GM18511 (cell line): ENCODE data around the gene CCDC7.
A peak's percentile ranks its signal among the peaks of the same experiment; 100 is the strongest.
"Not testable (repeated sequence)": the region's sequence is repeated elsewhere in the genome, so short reads cannot be mapped to it uniquely, and the experiment has no call there.

Source experiments
- ATAC-seq: cut with Tn5 transposase; IDR thresholded peaks from one replicate; pipeline ENCODE4 v1.9.1; 2021; ENCODE audit warnings: mild to moderate bottlenecking, moderate library complexity; ENCODE audit not compliant: unreplicated experiment

CCDC7 gene

DNA sequence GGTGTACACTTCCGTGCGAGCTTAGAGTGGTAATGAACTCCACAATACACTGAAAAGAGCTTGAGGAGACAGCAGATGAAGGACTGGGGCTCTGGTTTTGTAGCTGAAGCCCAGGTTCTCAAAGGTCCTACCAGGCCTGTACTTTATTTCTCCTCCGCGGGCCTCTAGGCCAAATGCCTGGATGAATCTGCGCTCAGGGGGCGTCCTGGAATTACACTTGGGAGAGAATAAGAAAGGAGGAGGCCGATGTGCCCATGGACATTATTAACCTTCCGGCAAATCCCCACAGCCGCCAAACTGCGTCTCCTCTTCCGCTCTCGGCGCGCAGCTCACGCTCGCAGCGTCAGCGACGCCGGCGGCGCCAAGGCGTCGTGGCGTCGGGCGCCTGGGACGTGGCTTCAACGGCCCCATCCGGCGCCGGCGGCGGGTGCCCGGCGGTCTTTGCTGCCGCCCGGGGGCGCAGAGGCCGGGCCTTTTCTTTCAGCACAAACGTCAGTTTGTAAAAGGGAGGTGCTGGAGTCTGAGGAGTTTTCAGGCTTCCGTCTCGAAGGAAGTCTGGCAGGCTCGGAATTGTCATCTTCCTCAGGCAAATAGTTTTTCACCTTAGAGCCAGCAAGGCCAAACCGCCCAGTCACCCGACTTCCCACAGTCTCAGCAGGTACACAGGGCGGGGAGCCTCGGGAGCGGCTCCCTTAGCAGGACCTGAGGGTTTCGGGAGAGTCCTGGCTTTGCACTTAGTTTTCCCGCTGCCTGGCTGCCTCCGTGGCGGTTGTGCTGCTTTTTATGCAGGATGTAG, at the start of gene CCDC7:
Gene CCDC7, plus strand, starts transcription at position 401 of the 796 bp plus-strand sequence. CDS start 5,503 bp downstream, outside the sequence.
- ATAC-seq: peak; percentile 97

DNA sequence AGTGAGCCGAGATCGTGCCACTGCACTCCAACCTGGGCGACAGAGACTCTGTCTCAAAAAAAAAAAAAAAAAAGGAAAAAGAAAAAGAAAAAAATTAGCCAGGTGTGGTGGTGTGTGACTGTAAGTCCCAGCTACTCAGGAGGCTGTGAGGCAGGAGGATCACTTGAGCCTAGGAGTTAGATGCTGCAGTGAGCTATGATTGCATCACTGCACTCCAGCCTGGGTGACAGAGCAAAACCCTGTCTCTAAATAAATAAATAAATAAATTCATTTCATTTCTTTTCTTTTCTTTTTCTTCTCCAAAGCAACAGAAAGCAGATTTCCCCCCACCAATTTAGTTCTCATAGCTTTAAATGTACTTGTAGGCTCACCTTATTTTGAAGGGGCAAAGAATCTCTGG, 48.8 kb upstream of the CCDC7 start:
- ATAC-seq: not testable (repeated sequence)

DNA sequence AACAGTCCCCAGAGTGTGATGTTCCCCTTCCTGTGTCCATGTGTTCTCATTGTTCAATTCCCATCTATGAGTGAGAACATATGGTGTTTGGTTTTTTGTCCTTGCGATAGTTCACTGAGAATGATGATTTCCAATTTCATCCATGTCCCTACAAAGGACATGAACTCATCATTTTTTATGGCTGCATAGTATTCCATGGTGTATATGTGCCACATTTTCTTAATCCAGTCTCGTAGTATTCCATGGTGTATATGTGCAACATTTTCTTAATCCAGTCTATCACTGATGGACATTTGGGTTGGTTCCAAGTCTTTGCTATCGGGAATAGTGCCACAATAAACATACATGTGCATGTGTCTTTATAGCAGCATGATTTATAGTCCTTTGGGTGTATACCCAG, 46.2 kb upstream of the CCDC7 start:
- ATAC-seq: not testable (repeated sequence)

DNA sequence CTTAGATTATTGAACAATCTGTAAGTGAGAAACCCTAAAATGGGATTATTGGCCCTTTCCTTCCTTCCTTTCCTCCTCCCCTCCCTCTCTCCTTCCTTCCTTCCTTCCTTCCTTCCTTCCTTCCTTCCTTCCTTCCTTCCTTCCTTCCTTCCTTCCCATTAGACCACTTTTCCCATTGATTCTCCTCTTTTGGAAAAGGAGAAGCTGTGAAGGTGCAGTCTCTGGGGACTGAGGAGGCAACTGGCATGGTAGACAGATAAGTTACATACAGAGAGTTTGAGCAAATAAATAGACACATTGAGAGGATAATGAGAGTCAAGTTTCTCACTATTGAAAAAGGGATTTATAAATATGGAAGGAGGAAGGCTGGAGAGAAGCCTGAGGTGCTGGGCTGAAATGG, 45.0 kb upstream of the CCDC7 start:
- no peak for ATAC-seq

DNA sequence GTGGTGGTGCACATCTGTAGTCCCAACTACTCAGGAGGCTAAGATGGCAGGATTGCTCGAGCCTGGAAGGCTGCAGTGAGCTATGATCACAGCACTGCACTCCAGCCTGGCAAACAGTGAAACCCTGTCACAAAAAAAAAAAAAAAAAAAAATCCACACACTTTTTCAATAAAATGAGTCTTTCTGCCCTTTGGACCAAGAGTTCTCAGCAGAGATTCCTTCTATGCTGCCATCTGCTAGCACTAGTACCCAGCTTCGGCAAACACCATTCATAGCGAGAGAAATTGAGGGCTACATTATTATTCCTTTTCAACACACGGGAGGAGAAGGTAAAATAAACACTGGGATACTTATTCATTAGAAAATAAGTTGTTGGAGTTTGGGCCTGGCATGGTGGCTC, 43.4 kb upstream of the CCDC7 start:
- no peak for ATAC-seq

DNA sequence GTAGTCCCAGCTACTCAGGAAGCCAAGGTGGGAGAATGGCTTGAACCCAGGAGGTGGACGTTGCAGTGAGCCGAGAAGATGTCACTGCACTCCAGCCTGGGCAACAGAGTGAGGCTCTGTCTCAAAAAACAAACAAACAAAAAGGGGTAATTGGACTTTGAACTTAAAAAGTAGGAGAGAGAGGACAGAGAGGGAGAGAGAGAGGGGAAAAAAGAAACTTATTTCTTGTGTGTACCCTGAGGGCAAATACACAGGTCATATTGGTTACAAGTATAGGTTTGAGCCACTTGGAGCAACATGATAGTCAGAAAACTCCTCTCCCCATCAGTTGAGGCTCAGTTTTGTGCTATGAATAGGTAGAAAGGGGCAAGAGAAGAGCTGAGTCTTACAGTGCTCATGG, 42.8 kb upstream of the CCDC7 start:
- no peak for ATAC-seq

DNA sequence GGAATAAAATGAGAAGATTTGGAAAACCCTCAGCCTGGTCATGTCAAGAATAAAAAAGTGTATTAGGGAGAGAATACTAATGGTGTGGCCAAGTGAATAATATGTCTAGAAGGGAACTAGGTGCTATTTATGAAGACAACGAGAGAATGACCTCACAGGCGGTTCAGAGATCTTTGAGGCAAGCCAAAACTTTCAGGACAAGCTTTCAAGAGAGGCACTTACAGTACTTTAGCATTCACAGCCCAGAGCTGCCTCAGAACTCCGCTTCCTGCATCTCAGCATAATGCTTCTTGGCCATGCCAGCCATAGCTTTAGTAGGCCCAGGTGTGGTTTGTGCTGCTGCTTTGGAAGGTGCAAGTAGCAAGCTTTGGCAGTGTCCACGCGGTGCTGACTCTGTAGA, 37.2 kb upstream of the CCDC7 start:
- ATAC-seq: no peak

DNA sequence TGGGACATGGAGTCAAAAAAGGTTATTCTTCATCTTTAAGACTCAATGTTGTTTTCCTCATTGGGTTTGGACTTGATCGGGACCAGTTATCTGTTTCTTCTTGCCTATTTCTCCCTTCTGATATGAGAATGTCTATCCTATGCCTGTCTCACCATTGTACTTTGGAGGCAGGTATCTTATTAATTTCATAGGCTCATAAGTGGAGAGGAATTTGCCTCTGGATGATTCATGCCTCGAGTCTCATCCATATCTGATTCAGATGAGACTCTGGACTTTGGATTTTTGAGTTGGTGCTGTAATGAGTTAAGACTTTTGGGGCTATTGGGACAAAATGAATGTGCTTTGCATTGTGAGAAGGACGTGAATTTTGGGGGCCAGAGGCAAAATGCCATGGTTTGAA, 36.2 kb upstream of the CCDC7 start:
- no peak for ATAC-seq

DNA sequence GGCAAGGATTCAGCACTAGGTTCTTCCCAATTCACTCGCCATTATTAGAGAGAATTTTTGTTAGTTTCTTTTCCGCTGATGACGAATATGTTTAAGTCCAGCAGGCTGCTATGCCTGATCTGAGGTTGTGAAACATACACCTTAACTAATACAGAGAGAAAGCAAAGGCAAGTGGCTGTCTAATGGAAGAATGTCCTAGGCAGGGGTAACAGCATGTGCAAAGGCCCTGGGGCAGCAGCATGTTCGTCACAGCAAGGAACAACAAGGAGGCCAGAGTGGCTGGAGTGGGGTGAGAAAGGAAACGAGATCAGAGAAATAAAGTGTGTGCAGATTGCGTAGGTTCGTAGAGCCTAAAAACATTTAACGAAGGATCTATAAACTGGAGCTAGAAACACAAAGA, 35.4 kb upstream of the CCDC7 start:
- no peak for ATAC-seq

DNA sequence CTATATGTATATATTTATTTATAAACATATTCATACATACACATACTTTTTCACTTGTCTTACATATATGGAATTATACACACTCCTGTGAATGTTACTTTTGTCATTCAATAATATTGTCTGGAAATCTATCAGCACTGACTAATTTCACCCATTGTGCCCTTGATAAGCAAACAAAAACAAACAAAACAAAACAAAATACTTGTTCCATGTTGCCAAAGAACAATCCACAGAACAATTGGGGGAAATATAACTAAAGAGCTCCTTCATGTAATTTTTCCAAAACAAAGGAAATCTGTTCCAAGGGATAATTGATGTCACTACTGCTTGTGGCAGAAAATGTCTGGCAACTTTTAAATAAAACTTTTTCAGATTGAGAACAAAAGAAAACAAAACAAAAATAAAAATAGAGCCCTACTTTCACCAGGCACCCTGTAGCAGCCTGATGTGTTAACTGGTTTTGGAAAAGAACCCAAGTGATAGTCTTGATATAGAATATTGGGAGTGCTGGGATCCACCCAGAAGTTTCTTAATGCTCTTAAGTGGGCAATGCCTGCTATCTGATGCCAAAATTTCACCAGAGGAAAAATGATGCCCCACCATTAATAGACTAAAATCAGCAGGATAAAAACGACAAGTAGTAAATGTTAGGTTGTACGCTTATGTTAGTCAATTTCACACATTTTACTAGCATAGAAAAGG, 34.0 kb upstream of the CCDC7 start:
- ATAC-seq: no peak

DNA sequence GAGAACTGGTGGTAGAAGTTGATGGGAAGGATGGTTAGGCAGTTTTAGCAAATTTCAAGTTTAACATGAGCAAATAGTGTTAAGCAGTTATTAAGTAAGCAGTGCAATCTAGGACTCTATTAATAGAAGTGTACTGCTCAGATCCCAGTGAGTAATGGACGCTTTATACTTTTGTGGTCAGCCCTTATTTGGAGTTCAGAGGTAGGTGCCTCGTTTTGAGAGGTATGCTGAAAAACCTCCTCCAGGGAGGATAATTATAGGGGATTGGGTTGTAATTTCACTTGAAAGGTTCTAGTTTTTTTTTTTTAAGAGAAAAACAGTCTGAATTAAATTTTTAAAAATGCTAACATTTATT, 33.5 kb upstream of the CCDC7 start:
- no peak for ATAC-seq

DNA sequence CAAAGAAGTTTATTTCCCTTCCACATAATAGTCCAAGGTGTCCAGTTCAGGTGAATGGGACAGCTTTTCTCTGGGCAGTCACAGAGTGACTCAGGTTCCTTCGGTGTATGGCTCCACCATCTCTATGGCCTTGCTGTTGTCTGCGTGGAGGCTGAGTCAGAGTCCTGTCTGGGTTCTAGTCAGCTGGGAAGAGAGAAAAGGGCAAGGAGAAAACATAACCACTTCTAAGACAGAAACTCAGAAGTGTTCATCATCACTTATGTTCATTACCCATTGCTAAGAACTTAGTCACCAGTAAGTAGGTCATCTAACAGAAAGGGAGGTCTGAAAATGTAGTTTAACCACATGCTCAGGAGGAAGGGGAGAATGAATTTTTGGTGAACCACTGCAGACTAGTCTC, 32.4 kb upstream of the CCDC7 start:
- no peak for ATAC-seq

DNA sequence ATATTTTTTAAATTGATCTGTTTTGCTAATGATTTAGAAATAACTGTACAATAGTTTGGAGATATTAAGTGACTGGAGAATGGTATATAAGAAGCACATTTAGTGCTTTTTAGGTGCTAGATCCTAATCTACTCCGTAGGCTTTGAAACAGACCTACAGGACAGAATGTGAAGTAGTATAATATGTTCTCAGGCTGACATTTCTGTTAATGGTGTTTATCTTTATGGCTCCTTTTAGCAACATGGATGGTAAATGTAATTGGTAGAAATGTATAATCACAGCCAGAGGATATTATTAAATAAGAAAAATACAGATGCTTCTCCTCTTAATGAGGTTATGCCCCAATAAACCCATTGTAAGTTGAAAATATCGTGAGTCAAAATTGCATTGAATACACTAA, 30.6 kb upstream of the CCDC7 start:
- no peak for ATAC-seq

DNA sequence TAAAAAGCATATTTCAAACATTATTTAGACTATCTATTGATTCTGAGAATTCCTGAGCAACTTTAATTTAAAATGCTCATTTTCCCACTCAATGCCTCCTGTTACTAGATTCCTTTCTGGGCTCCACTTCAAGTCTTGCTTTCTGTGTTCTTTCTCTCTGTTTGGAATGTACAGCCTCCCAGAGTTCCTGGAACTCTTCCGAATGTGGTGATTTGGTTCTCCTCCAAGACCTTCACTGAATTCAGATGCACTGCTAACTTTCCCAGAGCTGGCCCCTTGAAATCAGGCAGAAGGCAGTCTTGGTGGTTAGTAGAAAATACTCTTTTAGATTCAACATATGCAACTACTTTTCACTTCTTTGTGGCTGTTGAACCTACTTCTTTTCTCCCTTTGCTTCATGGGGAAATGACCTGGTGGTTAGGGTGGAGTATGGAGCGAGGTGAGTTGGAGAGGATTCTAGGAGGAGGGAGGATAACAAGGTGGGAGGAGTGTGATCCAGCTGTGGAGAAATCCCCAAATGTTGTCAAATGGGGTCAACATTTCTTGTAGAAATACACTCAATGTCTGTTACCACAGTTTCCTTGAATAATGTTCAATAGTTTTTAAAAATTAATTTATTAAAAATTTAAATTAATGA, 27.9 kb upstream of the CCDC7 start:
- ATAC-seq: no peak

DNA sequence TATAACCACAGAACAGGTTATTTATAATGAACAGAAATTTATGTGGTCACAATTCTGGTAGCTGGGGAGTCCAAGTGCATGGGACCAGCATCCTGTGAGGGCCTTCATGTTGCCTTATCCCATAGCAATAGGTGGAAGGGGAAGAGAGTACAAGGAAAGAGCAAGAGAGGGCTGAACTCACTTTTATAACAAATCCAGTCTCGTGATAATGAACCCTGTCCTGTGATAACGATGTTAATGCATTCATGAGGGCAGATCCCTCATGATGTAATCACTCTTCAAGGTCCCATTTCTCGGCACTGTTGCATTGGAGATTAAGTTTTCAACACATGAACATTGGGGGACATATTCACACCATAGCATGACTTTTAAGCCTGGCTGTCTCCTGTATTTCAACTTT, 27.4 kb upstream of the CCDC7 start:
- ATAC-seq: no peak

DNA sequence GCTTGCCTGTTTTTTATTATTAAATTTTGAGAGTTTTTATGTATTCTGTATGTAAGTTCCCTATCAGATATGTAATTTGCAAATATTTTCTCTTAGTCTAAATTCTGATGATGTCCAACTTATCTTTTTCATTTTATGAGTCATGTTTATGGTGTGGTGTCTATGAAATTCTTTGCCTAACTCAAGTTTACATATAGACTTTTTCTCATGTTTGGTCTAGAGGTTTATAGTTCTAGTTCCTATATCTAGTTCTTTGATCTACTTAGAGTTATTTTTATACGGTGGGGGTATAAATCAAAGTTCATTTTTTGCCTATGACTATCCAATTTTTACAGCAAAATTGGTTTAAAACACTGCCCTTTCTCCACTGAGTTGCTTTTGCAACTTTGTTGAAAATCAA, 26.3 kb upstream of the CCDC7 start:
- no peak for ATAC-seq

DNA sequence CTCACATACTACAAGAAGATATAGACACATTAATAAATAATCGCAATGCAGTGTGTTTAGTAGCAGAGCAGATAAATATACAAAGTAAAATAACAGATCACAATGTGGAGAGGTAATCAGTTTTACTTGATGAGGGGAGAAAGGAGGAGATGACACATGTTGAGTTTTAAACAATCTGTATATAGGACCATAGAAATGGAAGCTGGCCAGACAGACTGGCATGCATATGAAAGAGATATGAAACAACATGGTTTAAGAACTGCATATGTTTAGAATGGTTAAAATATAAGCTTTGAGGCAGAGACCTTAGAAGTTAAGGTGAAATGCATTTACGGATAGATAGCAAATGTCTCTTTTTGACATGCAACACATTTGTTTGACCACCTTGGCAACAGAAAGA, 19.8 kb upstream of the CCDC7 start:
- no peak for ATAC-seq

DNA sequence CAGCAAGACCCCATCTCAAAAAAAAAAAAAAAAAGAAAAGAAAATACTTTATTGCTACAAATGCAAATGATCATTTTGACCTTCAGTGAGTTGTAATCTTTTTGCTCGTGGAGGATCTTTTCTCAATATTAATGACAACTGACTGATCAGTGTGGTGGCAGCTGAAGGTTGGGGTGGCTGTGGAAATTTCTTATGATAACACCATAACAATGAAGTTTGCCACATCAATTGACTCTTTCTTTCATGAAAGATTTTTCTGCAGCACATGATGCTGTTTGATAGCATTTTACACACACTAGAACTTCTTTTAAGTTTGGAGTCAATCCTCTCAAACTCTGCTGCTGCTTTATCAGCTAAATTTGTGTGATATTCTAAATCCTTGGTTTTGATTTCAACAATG, 12.4 kb upstream of the CCDC7 start:
- ATAC-seq: no peak

DNA sequence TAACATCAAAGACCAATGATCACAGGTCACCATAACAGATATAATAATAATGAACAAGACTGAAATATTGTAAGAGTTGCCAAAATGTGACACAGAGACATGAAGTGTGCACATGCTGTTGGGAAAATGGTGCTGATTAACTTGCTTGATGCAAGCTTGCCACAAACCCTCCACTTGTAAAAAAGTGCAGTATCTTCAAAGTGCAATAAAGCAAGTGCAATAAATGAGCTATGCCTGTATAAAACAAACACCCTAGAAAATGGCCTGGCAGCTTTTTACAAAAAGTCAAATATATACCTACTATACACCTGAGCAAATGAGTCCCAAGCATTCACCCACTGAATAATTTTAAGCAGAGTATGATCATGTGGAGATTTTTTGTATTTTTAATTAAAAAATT, 9.7 kb upstream of the CCDC7 start:
- no peak for ATAC-seq

DNA sequence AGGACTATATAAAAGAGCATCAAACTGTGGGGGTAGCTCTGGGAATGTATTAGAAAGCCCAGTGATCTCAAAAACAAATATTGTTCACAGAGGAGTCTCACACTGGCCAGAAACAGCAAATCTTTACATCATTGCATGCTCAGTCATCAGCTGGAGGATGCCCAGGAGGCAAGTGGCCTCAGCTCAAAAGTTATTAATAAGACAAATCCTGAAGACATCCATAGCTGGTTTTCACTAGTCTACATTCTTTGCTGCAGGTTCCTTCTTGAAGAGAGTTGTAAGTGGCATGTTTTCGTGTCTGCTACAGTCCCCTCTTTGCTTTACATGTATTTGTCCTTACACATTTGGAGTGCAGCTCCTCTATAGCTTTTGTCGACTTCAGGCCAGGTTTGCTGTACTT, 8.6 kb upstream of the CCDC7 start:
- no peak for ATAC-seq

DNA sequence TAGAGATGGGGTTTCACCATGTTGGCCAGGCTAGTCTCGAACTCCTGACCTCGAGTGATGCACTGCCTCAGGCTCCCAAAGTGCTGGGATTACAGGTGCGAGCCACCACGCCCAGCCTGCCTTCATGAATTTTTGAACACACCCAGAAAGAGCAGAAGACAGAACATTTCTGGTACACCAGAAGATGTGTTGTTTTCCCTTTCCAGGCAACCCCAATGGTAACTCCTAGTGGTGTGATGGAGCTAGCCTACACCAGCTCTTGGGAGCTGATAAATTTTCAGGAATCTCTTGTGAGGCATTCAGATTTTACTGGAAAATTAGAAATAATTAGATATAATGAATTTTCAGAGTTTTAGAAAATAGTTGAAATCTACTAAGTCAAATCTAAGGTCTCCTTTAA, 904 bp upstream of the CCDC7 start:
- ATAC-seq: no peak
